ENCODE results near the gene SMARCAD1. TPM values are rescaled to one million over a fixed set of nuclear protein-coding genes. Genes with fewer than 3 reads are reported as not detected.
A peak's percentile ranks its signal among the peaks of the same experiment; 100 is the strongest.

The SMARCAD1 gene
- total RNA-seq, 1 donor from 2014 or later: 43.0 TPM

- DNase-seq (ENCODE audit: low spot score): no peak
- Mint-ChIP-seq H3K27ac (ENCODE audit: unreplicated experiment) (no peak overlapping the region), H3K27me3 (ENCODE audit: unreplicated experiment) (no peaks in the 10 kb centered on the region), H3K36me3 (ENCODE audit: low read depth, unreplicated experiment) (no peaks in the 10 kb centered on the region), H3K4me1 (ENCODE audit: unreplicated experiment) (no peaks in the 10 kb centered on the region), H3K9me3 (ENCODE audit: unreplicated experiment) (no peaks in the 10 kb centered on the region), H3K4me3 (ENCODE audit: unreplicated experiment) (no peak overlapping the region)
- no peak for TF ChIP-seq CTCF (IDR thresholded peaks at IDR 0.05; ENCODE audit: unreplicated experiment)
Measured at GRCh38 chr4:94181815-94182214, 25.9 kb upstream of the SMARCAD1 start.

- H3K27me3 Mint-ChIP-seq (ENCODE audit: unreplicated experiment): peaks cover 5% of the 10 kb centered on the region
- no peaks in the 10 kb centered on the region for H3K9me3 Mint-ChIP-seq (ENCODE audit: unreplicated experiment)
- TF ChIP-seq CTCF (IDR thresholded peaks at IDR 0.05; ENCODE audit: unreplicated experiment): no peak
- DNase-seq (ENCODE audit: low spot score): no peak
- H3K36me3 Mint-ChIP-seq (ENCODE audit: low read depth, unreplicated experiment): no peaks in the 10 kb centered on the region
- H3K4me3 Mint-ChIP-seq (ENCODE audit: unreplicated experiment): no peak overlapping the region
- no peak overlapping the region for H3K27ac Mint-ChIP-seq (ENCODE audit: unreplicated experiment)
- peaks cover 3% of the 10 kb centered on the region for H3K4me1 Mint-ChIP-seq (ENCODE audit: unreplicated experiment)
Measured at GRCh38 chr4:94202769-94203168, 4.9 kb upstream of the SMARCAD1 start.

GRCh38 chr4:94208266-94208665 is 601 bp downstream of the SMARCAD1 start:
- Mint-ChIP-seq H3K4me1 (ENCODE audit: unreplicated experiment) (peaks cover 21% of the 10 kb centered on the region), H3K27ac (ENCODE audit: unreplicated experiment) (peak overlapping the region; percentile 100), H3K27me3 (ENCODE audit: unreplicated experiment) (peaks cover 5% of the 10 kb centered on the region), H3K4me3 (ENCODE audit: unreplicated experiment) (peak overlapping the region; percentile 98), H3K36me3 (ENCODE audit: low read depth, unreplicated experiment) (peaks cover 19% of the 10 kb centered on the region), H3K9me3 (ENCODE audit: unreplicated experiment) (no peaks in the 10 kb centered on the region)
- TF ChIP-seq CTCF (IDR thresholded peaks at IDR 0.05; ENCODE audit: unreplicated experiment): no peak
- DNase-seq (ENCODE audit: low spot score): no peak

GRCh38 chr4:94208918-94209317 is 1.3 kb downstream of the SMARCAD1 start:
- Mint-ChIP-seq H3K36me3 (ENCODE audit: low read depth, unreplicated experiment) (peaks cover 26% of the 10 kb centered on the region), H3K9me3 (ENCODE audit: unreplicated experiment) (no peaks in the 10 kb centered on the region), H3K27me3 (ENCODE audit: unreplicated experiment) (peaks cover 5% of the 10 kb centered on the region), H3K4me3 (ENCODE audit: unreplicated experiment) (peak overlapping the region; percentile 98), H3K27ac (ENCODE audit: unreplicated experiment) (peak overlapping the region; percentile 100), H3K4me1 (ENCODE audit: unreplicated experiment) (peaks cover 21% of the 10 kb centered on the region)
- DNase-seq (ENCODE audit: low spot score): no peak
- no peak for TF ChIP-seq CTCF (IDR thresholded peaks at IDR 0.05; ENCODE audit: unreplicated experiment)

GRCh38 chr4:94211861-94212260 is 4.2 kb downstream of the SMARCAD1 start:
- peaks cover 3% of the 10 kb centered on the region for H3K27me3 Mint-ChIP-seq (ENCODE audit: unreplicated experiment)

More at GRCh38 chr4:94211861-94212260, 4.2 kb downstream of the SMARCAD1 start:
- no peaks in the 10 kb centered on the region for H3K9me3 Mint-ChIP-seq (ENCODE audit: unreplicated experiment)
- no peak overlapping the region for H3K4me3 Mint-ChIP-seq (ENCODE audit: unreplicated experiment)
- no peak overlapping the region for H3K27ac Mint-ChIP-seq (ENCODE audit: unreplicated experiment)
- H3K36me3 Mint-ChIP-seq (ENCODE audit: low read depth, unreplicated experiment): peaks cover 50% of the 10 kb centered on the region
- TF ChIP-seq CTCF (IDR thresholded peaks at IDR 0.05; ENCODE audit: unreplicated experiment): no peak
- H3K4me1 Mint-ChIP-seq (ENCODE audit: unreplicated experiment): peaks cover 24% of the 10 kb centered on the region
- no peak for DNase-seq (ENCODE audit: low spot score)

Data from endothelial cell (in vitro differentiated cells).